Astrocyte of the spinal cord (primary cell): ENCODE measurements around the gene TNIP2.

Source experiments
- DNase-seq: peaks from one replicate; pipeline ENCODE4 v3.0.0; 2011; ENCODE audit warnings: low read depth, low spot score
- H3K4me3 ChIP-seq: 2 replicates; pipeline ENCODE4 v1.5.1; 2011; ENCODE audit warnings: low read depth, mild to moderate bottlenecking, low read length, moderate library complexity
- CTCF ChIP-seq: IDR thresholded peaks from 2 replicates; pipeline ENCODE4 v1.5.1; 2012; ENCODE audit warnings: low read depth, mild to moderate bottlenecking, low read length, inconsistent platforms
- in situ Hi-C: cut with HindIII; loops from 2 replicates; pipeline ENCODE4 v1.10.0; 2017; ENCODE audit warnings: low sequenced_read_pairs

Gene TNIP2

GRCh38 chr4:2702770-2703169 lies 53.4 kb downstream of the TNIP2 start:
- in situ Hi-C loops, result no loop called here
- no peak for TF ChIP-seq CTCF
- H3K4me3 ChIP-seq, result no peak overlapping the region
- no peak for DNase-seq

- no peak for TF ChIP-seq CTCF
- no peak overlapping the region for H3K4me3 ChIP-seq
- DNase-seq, result no peak
- in situ Hi-C loops, result no loop called here
Measured at GRCh38 chr4:2702361-2702760, 53.8 kb downstream of the TNIP2 start.

GRCh38 chr4:2700031-2700430 lies 56.1 kb downstream of the TNIP2 start:
- no peak overlapping the region for H3K4me3 ChIP-seq
- TF ChIP-seq CTCF, result no peak
- no peak for DNase-seq
- in situ Hi-C loops, result no loop called here

- no peak for DNase-seq
- H3K4me3 ChIP-seq, result no peak overlapping the region
- no peak for TF ChIP-seq CTCF
- in situ Hi-C loops, result no loop called here
Measured at GRCh38 chr4:2699534-2699933, 56.6 kb downstream of the TNIP2 start.

- no peak overlapping the region for H3K4me3 ChIP-seq
- no peak for DNase-seq
- in situ Hi-C loops, result no loop called here
- TF ChIP-seq CTCF, result no peak
Measured at GRCh38 chr4:2698951-2699505, 57.1 kb downstream of the TNIP2 start.

- no peak for DNase-seq
- in situ Hi-C loops, result no loop called here
- no peak overlapping the region for H3K4me3 ChIP-seq
- TF ChIP-seq CTCF, result no peak
Measured at GRCh38 chr4:2698504-2698903, 57.6 kb downstream of the TNIP2 start.

GRCh38 chr4:2697995-2698414 lies 58.1 kb downstream of the TNIP2 start:
- TF ChIP-seq CTCF, result no peak
- DNase-seq, result no peak
- in situ Hi-C loops, result no loop called here
- H3K4me3 ChIP-seq, result no peak overlapping the region
